CD14-positive monocyte (primary cell): ENCODE data around the gene TBC1D2. TPM values are rescaled to one million over a fixed set of nuclear protein-coding genes. Genes with fewer than 3 reads are reported as not detected.
"Not testable (repeated sequence)": the region's sequence is repeated elsewhere in the genome, so short reads cannot be mapped to it uniquely, and the experiment has no call there.

ENCODE experiments used
- DNase-seq, 3 donors: peaks; one replicate each; pipeline ENCODE4 v3.0.0-alpha.2; 2011 to 2022
- H2AFZ ChIP-seq: 2 replicates; pipeline ENCODE4 v1.6.0; 2012; ENCODE audit warnings: mild to moderate bottlenecking, low read depth, low read length, inconsistent platforms; ENCODE audit not compliant: insufficient read depth, poor library complexity, severe bottlenecking
- H3K27ac ChIP-seq, 2 donors: 1 replicate in 1 of 2; 2 replicates in 1 of 2; pipeline ENCODE4 v1.5.1; 2012 to 2013; ENCODE audit warnings: low read length in 2 of 2, control low read depth in 1 of 2, inconsistent platforms in 1 of 2, low read depth in 1 of 2, mild to moderate bottlenecking in 1 of 2
- H3K27me3 ChIP-seq, 2 donors: one replicate each; pipeline versions ENCODE4 v1.6.0 to v1.6.1; 2011 to 2013; ENCODE audit warnings: low read length in 2 of 2; ENCODE audit not compliant: control insufficient read depth in 2 of 2, insufficient read depth in 2 of 2
- H3K36me3 ChIP-seq, 2 donors: replicated peaks in 1 of 2; 1 replicate in 1 of 2; 2 replicates in 1 of 2; pipeline versions ENCODE4 v1.5.1 to v1.6.1; 2012 to 2013; ENCODE audit warnings: low read length in 2 of 2, control low read depth in 1 of 2, inconsistent platforms in 1 of 2, mild to moderate bottlenecking in 1 of 2; ENCODE audit not compliant: insufficient read depth in 2 of 2, control insufficient read depth in 1 of 2
- H3K4me1 ChIP-seq, 2 donors: 1 replicate in 1 of 2; 2 replicates in 1 of 2; pipeline versions ENCODE4 v1.5.1 to v1.6.1; 2012 to 2013; ENCODE audit warnings: low read length in 2 of 2, control low read depth in 1 of 2, inconsistent platforms in 1 of 2, mild to moderate bottlenecking in 1 of 2, moderate library complexity in 1 of 2; ENCODE audit not compliant: insufficient read depth in 2 of 2, control insufficient read depth in 1 of 2
- H3K4me2 ChIP-seq: replicated peaks from 2 replicates; pipeline ENCODE3; 2012; ENCODE audit warnings: low read length, moderate library complexity, mild to moderate bottlenecking; ENCODE audit not compliant: poor library complexity, severe bottlenecking; ENCODE audit errors: extremely low read depth
- H3K4me3 ChIP-seq, 3 experiments: fragments of 200-600 bp in 1 of 3; sonication (generic) in 1 of 3; replicated peaks in 1 of 3; 1 replicate in 2 of 3; 2 replicates in 1 of 3; pipeline ENCODE4 v1.5.1; 2011 to 2013; ENCODE audit warnings: low read length in 3 of 3, mild to moderate bottlenecking in 3 of 3, control low read depth in 2 of 3, low read depth in 2 of 3, inconsistent platforms in 1 of 3, moderate library complexity in 1 of 3
- H3K79me2 ChIP-seq: 2 replicates; pipeline ENCODE4 v1.6.0; 2012; ENCODE audit warnings: mild to moderate bottlenecking, control low read depth, inconsistent platforms, low read length, moderate library complexity; ENCODE audit not compliant: insufficient read depth
- H3K9ac ChIP-seq: 2 replicates; pipeline ENCODE4 v1.6.0; 2017; ENCODE audit warnings: low read length, mild to moderate bottlenecking; ENCODE audit not compliant: insufficient read depth, poor library complexity, severe bottlenecking
- H3K9me3 ChIP-seq, 2 donors: replicated peaks in 1 of 2; 1 replicate in 1 of 2; 2 replicates in 1 of 2; pipeline versions ENCODE4 v1.5.1 to v1.6.1; 2012 to 2013; ENCODE audit warnings: low read length in 2 of 2, control low read depth in 1 of 2; ENCODE audit not compliant: control insufficient read depth in 1 of 2, insufficient read depth in 1 of 2
- H4K20me1 ChIP-seq: 2 replicates; pipeline ENCODE4 v1.6.0; 2012; ENCODE audit warnings: mild to moderate bottlenecking, low read length, control low read depth, moderate library complexity; ENCODE audit not compliant: insufficient read depth
- H3K27ac Mint-ChIP-seq, 7 donors: one replicate each; pipeline ENCODE4 v1.8.0; 2020; ENCODE audit warnings: mild to moderate bottlenecking in 7 of 7, mixed read lengths in 7 of 7, moderate library complexity in 6 of 7, inconsistent platforms in 2 of 7
- H3K27me3 Mint-ChIP-seq, 3 donors: one replicate each; pipeline ENCODE4 v1.8.0; 2021 to 2022; ENCODE audit warnings: low read depth in 3 of 3, mild to moderate bottlenecking in 3 of 3, mixed read lengths in 3 of 3, moderate library complexity in 3 of 3, inconsistent platforms in 1 of 3
- H3K36me3 Mint-ChIP-seq, 2 donors: one replicate each; pipeline ENCODE4 v1.8.0; 2020; ENCODE audit warnings: mixed read lengths in 2 of 2, inconsistent platforms in 1 of 2, mild to moderate bottlenecking in 1 of 2
- H3K4me1 Mint-ChIP-seq: one replicate; pipeline ENCODE4 v1.8.0; 2020; ENCODE audit warnings: mild to moderate bottlenecking, mixed read lengths
- H3K4me3 Mint-ChIP-seq, 2 donors: one replicate each; pipeline ENCODE4 v1.8.0; 2020; ENCODE audit warnings: mild to moderate bottlenecking in 2 of 2, mixed read lengths in 2 of 2, moderate library complexity in 1 of 2
- H3K9me3 Mint-ChIP-seq, 7 donors: one replicate each; pipeline ENCODE4 v1.8.0; 2020 to 2022; ENCODE audit warnings: mixed read lengths in 7 of 7, mild to moderate bottlenecking in 6 of 7, moderate library complexity in 6 of 7, inconsistent platforms in 2 of 7
- CTCF ChIP-seq: fragments of 200-600 bp; IDR thresholded peaks from one replicate; pipeline ENCODE4 v1.8.0; 2022; ENCODE audit warnings: antibody characterized with exemption, mild to moderate bottlenecking
- WGBS: methylation state at CpG from one replicate; pipeline ENCODE4 v1.1.5; 2013; ENCODE audit warnings: missing lambda C conversion rate; ENCODE audit not compliant: insufficient coverage; 5-methylcytosine and 5-hydroxymethylcytosine counted together
- intact Hi-C, 2 donors: fragments of 100-400 bp; cut with micrococcal nuclease; formaldehyde crosslinking; loops; one replicate each; pipeline versions ENCODE4 v1.15.0 to v1.15.1; 2023
- polyA plus RNA-seq, 3 donors: library from polyadenylated mRNA; depleted of rRNA in 1 of 3; unstranded in 2 of 3; stranded (reverse) in 1 of 3; fragments of 300-500 nt in 2 of 3; fragments of >200 nt in 1 of 3; fragmentation: Illumina TruSeq in 2 of 3; gene quantifications; 1 replicate in 2 of 3; 2 replicates in 1 of 3; pipeline ENCODE4 v1.2.3, GENCODE V29; 2012 to 2021

Gene TBC1D2
- polyA plus RNA-seq, 3 donors, result 23.2 to 55.7 (median 34.4) TPM

- Histone ChIP-seq H2AFZ (no peak overlapping the region), H3K79me2 (peaks cover 21% of the 10 kb centered on the region), H3K9me3 (no peaks in the 10 kb centered on the region), H3K4me1 (peaks cover 18 to 23% of the 10 kb centered on the region in 2 donors), H3K4me2 (no peak overlapping the region), H3K9ac (no peak overlapping the region), H4K20me1 (no peaks in the 10 kb centered on the region), H3K4me3 (no peak overlapping the region), H3K27me3 (no peaks in the 10 kb centered on the region), H3K27ac (no peak overlapping the region), H3K36me3 (no peaks in the 10 kb centered on the region)
- no peak for DNase-seq
- H3K9me3 Mint-ChIP-seq, result peaks cover 0 to 2% (median 0%) of the 10 kb centered on the region in 7 donors
- peaks cover 12 to 28% of the 10 kb centered on the region in 2 donors for H3K36me3 Mint-ChIP-seq
- H3K27me3 Mint-ChIP-seq, result peaks cover 0 to 1% (median 1%) of the 10 kb centered on the region in 3 donors
- no peak for TF ChIP-seq CTCF
- intact Hi-C loops, result no loop called here
- peaks cover 36% of the 10 kb centered on the region for H3K4me1 Mint-ChIP-seq
- H3K27ac Mint-ChIP-seq, result no peak overlapping the region
- H3K4me3 Mint-ChIP-seq, result no peak overlapping the region
- WGBS, result no CpG with 5 or more reads among the region's 3 CpGs
Observed at GRCh38 chr9:98175762-98176161, 79.7 kb downstream of the TBC1D2 start.

GRCh38 chr9:98175028-98175569, 80.3 kb downstream of the TBC1D2 start:
- peaks cover 0 to 1% (median 1%) of the 10 kb centered on the region in 3 donors for H3K27me3 Mint-ChIP-seq
- no peak overlapping the region for H3K4me3 ChIP-seq
- H3K27ac Mint-ChIP-seq, result peak overlapping the region in 3 of 7 donors; percentile 5 to 45 (median 42)
- intact Hi-C loops, result no loop called here
- no peaks in the 10 kb centered on the region for H3K36me3 ChIP-seq
- H3K9me3 ChIP-seq, result no peaks in the 10 kb centered on the region
- TF ChIP-seq CTCF, result no peak
- peaks cover 0 to 2% (median 0%) of the 10 kb centered on the region in 7 donors for H3K9me3 Mint-ChIP-seq
- no peak overlapping the region for H3K4me2 ChIP-seq
- peaks cover 30% of the 10 kb centered on the region for H3K4me1 Mint-ChIP-seq
- WGBS, result 71% methylated on average over 3 of the region's 6 CpGs
- no peak overlapping the region for H2AFZ ChIP-seq
- no peak for DNase-seq
- H4K20me1 ChIP-seq, result no peaks in the 10 kb centered on the region
- no peak overlapping the region for H3K4me3 Mint-ChIP-seq
- H3K4me1 ChIP-seq, result peaks cover 17% of the 10 kb centered on the region in 2 donors
- peaks cover 15% of the 10 kb centered on the region for H3K79me2 ChIP-seq
- H3K27ac ChIP-seq, result peak overlapping the region in 1 of 2 donors; percentile 5
- no peaks in the 10 kb centered on the region for H3K27me3 ChIP-seq
- H3K9ac ChIP-seq, result no peak overlapping the region
- peaks cover 12 to 28% of the 10 kb centered on the region in 2 donors for H3K36me3 Mint-ChIP-seq

DNA sequence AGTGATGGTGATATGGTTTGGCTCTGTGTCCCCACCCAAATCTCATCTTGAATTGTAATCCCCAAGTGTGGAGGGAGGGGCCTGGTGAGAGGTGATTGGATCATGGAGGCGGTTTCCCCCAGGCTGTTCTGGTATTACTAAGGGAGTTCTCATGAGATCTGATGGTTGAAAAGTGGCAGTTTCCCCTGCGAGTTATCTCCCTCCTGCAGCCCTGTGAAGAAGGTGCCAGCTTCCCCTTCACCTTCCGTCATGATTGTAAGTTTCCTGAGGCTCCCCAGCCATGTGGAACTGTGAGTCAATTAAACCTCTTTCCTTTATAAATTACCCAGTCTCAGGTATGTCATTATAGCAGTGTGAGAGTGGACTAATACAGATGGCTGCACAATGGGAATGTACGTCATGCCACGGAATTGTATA, 80.9 kb downstream of the TBC1D2 start:
- H3K36me3 ChIP-seq, H3K9ac ChIP-seq, H3K27ac ChIP-seq, H4K20me1 ChIP-seq, DNase-seq, H3K27me3 Mint-ChIP-seq, H3K27me3 ChIP-seq, H3K4me2 ChIP-seq, H3K9me3 Mint-ChIP-seq, H3K27ac Mint-ChIP-seq, H3K4me3 Mint-ChIP-seq, H3K4me3 ChIP-seq, H3K9me3 ChIP-seq, H2AFZ ChIP-seq, intact Hi-C loops: not testable (repeated sequence)
- WGBS, result no CpG with 5 or more reads among the region's 5 CpGs
- peaks cover 30% of the 10 kb centered on the region for H3K4me1 Mint-ChIP-seq
- Histone ChIP-seq H3K79me2 (peaks cover 12% of the 10 kb centered on the region), H3K4me1 (peaks cover 15 to 16% of the 10 kb centered on the region in 2 donors)
- peaks cover 12 to 28% of the 10 kb centered on the region in 2 donors for H3K36me3 Mint-ChIP-seq
